Naive thymus-derived CD4-positive, alpha-beta T cell (primary cell): Measurements from ENCODE around the gene PADI2. TPM values are rescaled to one million over a fixed set of nuclear protein-coding genes. Genes with fewer than 3 reads are reported as not detected.

Experiments
- ATAC-seq: fragments of 150-1000 bp; cut with Tn5 transposase; 2 replicates; pipeline ENCODE4 v1.10.0; 2021; ENCODE audit warnings: mild to moderate bottlenecking, moderate library complexity
- CTCF ChIA-PET: fragments of 350-600 bp; sonication (Branson Sonifier 250); formaldehyde crosslinking; loops from one replicate; lab custom pipeline; 2021; ENCODE audit warnings: antibody characterized with exemption; lab: Charles Lee
- POLR2A ChIA-PET: fragments of 350-600 bp; sonication (Branson Sonifier 250); formaldehyde crosslinking; loops from one replicate; lab custom pipeline; 2021; ENCODE audit warnings: antibody characterized with exemption, inconsistent platforms; lab: Charles Lee
- DNase-seq, 9 donors: peaks; one replicate each; pipeline versions ENCODE4 v3.0.0 to v3.0.0-alpha.2; 2020 to 2022; ENCODE audit warnings: mixed read lengths in 1 of 9
- H3K27ac ChIP-seq: one replicate; pipeline ENCODE4 v1.7.0; 2013; ENCODE audit warnings: mild to moderate bottlenecking, low read depth, low read length, moderate library complexity
- H3K27me3 ChIP-seq, 2 donors: one replicate each; pipeline ENCODE4 v1.7.0; 2013; ENCODE audit warnings: low read length in 2 of 2, mild to moderate bottlenecking in 2 of 2, moderate library complexity in 2 of 2; ENCODE audit not compliant: control insufficient read depth in 2 of 2, insufficient read depth in 2 of 2
- H3K36me3 ChIP-seq, 3 experiments: 1 replicate in 2 of 3; 2 replicates in 1 of 3; pipeline ENCODE4 v1.7.0; 2013; ENCODE audit warnings: low read length in 3 of 3, mild to moderate bottlenecking in 3 of 3, moderate library complexity in 1 of 3; ENCODE audit not compliant: insufficient read depth in 3 of 3, control insufficient read depth in 2 of 3
- H3K4me1 ChIP-seq, 2 donors: one replicate each; pipeline ENCODE4 v1.7.0; 2013; ENCODE audit warnings: low read length in 2 of 2, mild to moderate bottlenecking in 2 of 2, moderate library complexity in 1 of 2; ENCODE audit not compliant: control insufficient read depth in 2 of 2, insufficient read depth in 2 of 2
- H3K4me3 ChIP-seq: 2 replicates; pipeline ENCODE4 v1.7.0; 2013; ENCODE audit warnings: mild to moderate bottlenecking, low read length
- H3K9me3 ChIP-seq, 3 experiments: 1 replicate in 2 of 3; 2 replicates in 1 of 3; pipeline ENCODE4 v1.7.0; 2013; ENCODE audit warnings: low read length in 3 of 3; ENCODE audit not compliant: control insufficient read depth in 2 of 3
- H3K27ac Mint-ChIP-seq, 9 donors: one replicate each; pipeline ENCODE4 v1.8.0; 2020 to 2022; ENCODE audit warnings: mixed read lengths in 9 of 9, mild to moderate bottlenecking in 8 of 9, moderate library complexity in 5 of 9, inconsistent platforms in 2 of 9
- H3K27me3 Mint-ChIP-seq, 5 donors: one replicate each; pipeline ENCODE4 v1.8.0; 2021 to 2022; ENCODE audit warnings: mixed read lengths in 5 of 5, mild to moderate bottlenecking in 1 of 5
- H3K36me3 Mint-ChIP-seq, 5 donors: one replicate each; pipeline ENCODE4 v1.8.0; 2020 to 2022; ENCODE audit warnings: mixed read lengths in 5 of 5, mild to moderate bottlenecking in 3 of 5, inconsistent platforms in 1 of 5
- H3K4me1 Mint-ChIP-seq, 7 donors: one replicate each; pipeline ENCODE4 v1.8.0; 2020 to 2022; ENCODE audit warnings: mixed read lengths in 7 of 7, mild to moderate bottlenecking in 3 of 7, inconsistent platforms in 1 of 7
- H3K4me3 Mint-ChIP-seq, 10 donors: one replicate each; pipeline ENCODE4 v1.8.0; 2020 to 2022; ENCODE audit warnings: mild to moderate bottlenecking in 10 of 10, mixed read lengths in 10 of 10, moderate library complexity in 6 of 10, inconsistent platforms in 2 of 10
- H3K9me3 Mint-ChIP-seq, 11 donors: one replicate each; pipeline ENCODE4 v1.8.0; 2020 to 2022; ENCODE audit warnings: mixed read lengths in 11 of 11, mild to moderate bottlenecking in 4 of 11, inconsistent platforms in 1 of 11, moderate library complexity in 1 of 11
- intact Hi-C, 2 donors: fragments of 100-400 bp; cut with micrococcal nuclease; formaldehyde crosslinking; loops; one replicate each; pipeline ENCODE4 v1.15.1; 2023
- polyA plus RNA-seq, 2 donors: library from polyadenylated mRNA; unstranded; fragments of 300-500 nt; fragmentation: Illumina TruSeq; gene quantifications; one replicate each; pipeline ENCODE4 v1.2.3, GENCODE V29; 2021
- total RNA-seq, 6 experiments: library from RNA in 5 of 6; stranded (reverse) in 5 of 6; gene quantifications; 1 replicate in 5 of 6; 2 replicates in 1 of 6; pipeline ENCODE4 v1.2.3 and lab custom pipeline; 2021 to 2026

PADI2 gene
- total and polyA plus RNA-seq, 7 experiments from 2014 or later: 0.08 to 11.2 (median 0.12) TPM; not detected in 2

- H3K9me3 Mint-ChIP-seq: peaks cover 0 to 4% (median 0%) of the 10 kb centered on the region in 11 donors
- H3K27ac Mint-ChIP-seq: no peak overlapping the region
- Histone ChIP-seq H3K27me3 (no peaks in the 10 kb centered on the region), H3K27ac (no peak overlapping the region), H3K9me3 (no peaks in the 10 kb centered on the region), H3K36me3 (no peaks in the 10 kb centered on the region), H3K4me3 (no peak overlapping the region), H3K4me1 (no peaks in the 10 kb centered on the region)
- DNase-seq (no peak), ATAC-seq (no peak)
- H3K36me3 Mint-ChIP-seq: no peaks in the 10 kb centered on the region
- no peak overlapping the region for H3K4me3 Mint-ChIP-seq
- POLR2A ChIA-PET: no interaction called here
- H3K27me3 Mint-ChIP-seq: peaks cover 0 to 8% (median 0%) of the 10 kb centered on the region in 5 donors
- intact Hi-C loops: no loop called here
- CTCF ChIA-PET: no interaction called here
- peaks cover 0 to 10% (median 0%) of the 10 kb centered on the region in 7 donors for H3K4me1 Mint-ChIP-seq
Observed at GRCh38 chr1:17163371-17163770, 44.1 kb upstream of the PADI2 start.

GRCh38 chr1:17162941-17163340 lies 43.7 kb upstream of the PADI2 start:
- ATAC-seq (no peak), DNase-seq (no peak)
- H3K4me3 Mint-ChIP-seq: no peak overlapping the region
- Histone ChIP-seq H3K4me3 (no peak overlapping the region), H3K9me3 (no peaks in the 10 kb centered on the region), H3K27me3 (no peaks in the 10 kb centered on the region), H3K4me1 (no peaks in the 10 kb centered on the region), H3K27ac (no peak overlapping the region), H3K36me3 (no peaks in the 10 kb centered on the region)
- POLR2A ChIA-PET: no interaction called here
- intact Hi-C loops: no loop called here
- peaks cover 0 to 8% (median 0%) of the 10 kb centered on the region in 5 donors for H3K27me3 Mint-ChIP-seq
- peaks cover 0 to 4% (median 0%) of the 10 kb centered on the region in 11 donors for H3K9me3 Mint-ChIP-seq
- no peaks in the 10 kb centered on the region for H3K36me3 Mint-ChIP-seq
- no peak overlapping the region for H3K27ac Mint-ChIP-seq
- H3K4me1 Mint-ChIP-seq: peaks cover 0 to 10% (median 0%) of the 10 kb centered on the region in 7 donors
- CTCF ChIA-PET: no interaction called here

GRCh38 chr1:17161926-17162800 lies 42.9 kb upstream of the PADI2 start:
- no peaks in the 10 kb centered on the region for H3K9me3 ChIP-seq
- H3K9me3 Mint-ChIP-seq: peaks cover 0 to 12% (median 2%) of the 10 kb centered on the region in 11 donors
- DNase-seq: no peak
- peaks cover 0 to 10% (median 0%) of the 10 kb centered on the region in 7 donors for H3K4me1 Mint-ChIP-seq
- no peak overlapping the region for H3K27ac ChIP-seq
- CTCF ChIA-PET: no interaction called here
- H3K4me1 ChIP-seq: no peaks in the 10 kb centered on the region
- no peaks in the 10 kb centered on the region for H3K36me3 ChIP-seq
- H3K27ac Mint-ChIP-seq: peak overlapping the region in 1 of 9 donors; percentile 14
- H3K27me3 Mint-ChIP-seq: peaks cover 0 to 8% (median 0%) of the 10 kb centered on the region in 5 donors
- intact Hi-C loops: no loop called here
- no peak overlapping the region for H3K4me3 ChIP-seq
- H3K4me3 Mint-ChIP-seq: no peak overlapping the region
- H3K27me3 ChIP-seq: no peaks in the 10 kb centered on the region
- POLR2A ChIA-PET: no interaction called here
- H3K36me3 Mint-ChIP-seq: no peaks in the 10 kb centered on the region
- no peak for ATAC-seq

- H3K4me1 ChIP-seq: no peaks in the 10 kb centered on the region
- peaks cover 0 to 4% (median 4%) of the 10 kb centered on the region in 5 donors for H3K36me3 Mint-ChIP-seq
- peaks cover 0 to 10% (median 0%) of the 10 kb centered on the region in 5 donors for H3K27me3 Mint-ChIP-seq
- no peak for ATAC-seq
- H3K9me3 ChIP-seq: no peaks in the 10 kb centered on the region
- intact Hi-C loops: no loop called here
- ChIA-PET CTCF (no interaction called here), POLR2A (no interaction called here)
- no peak overlapping the region for H3K27ac ChIP-seq
- DNase-seq: no peak
- no peak overlapping the region for H3K4me3 Mint-ChIP-seq
- no peaks in the 10 kb centered on the region for H3K36me3 ChIP-seq
- H3K9me3 Mint-ChIP-seq: peaks cover 0 to 19% (median 5%) of the 10 kb centered on the region in 11 donors
- H3K4me1 Mint-ChIP-seq: peaks cover 0 to 10% (median 0%) of the 10 kb centered on the region in 7 donors
- no peak overlapping the region for H3K4me3 ChIP-seq
- H3K27me3 ChIP-seq: no peaks in the 10 kb centered on the region
- H3K27ac Mint-ChIP-seq: no peak overlapping the region
Observed at GRCh38 chr1:17161137-17161740, 42.0 kb upstream of the PADI2 start.

- Mint-ChIP-seq H3K27ac (no peak overlapping the region), H3K36me3 (peaks cover 5 to 22% (median 15%) of the 10 kb centered on the region in 5 donors), H3K4me3 (no peak overlapping the region), H3K27me3 (peaks cover 0 to 25% (median 0%) of the 10 kb centered on the region in 5 donors), H3K9me3 (peaks cover 9 to 42% (median 24%) of the 10 kb centered on the region in 11 donors), H3K4me1 (peaks cover 0 to 10% (median 0%) of the 10 kb centered on the region in 7 donors)
- DNase-seq: no peak
- Histone ChIP-seq H3K4me1 (no peaks in the 10 kb centered on the region), H3K36me3 (no peaks in the 10 kb centered on the region), H3K27me3 (no peaks in the 10 kb centered on the region), H3K9me3 (peaks cover 0 to 19% (median 7%) of the 10 kb centered on the region in 3 experiments), H3K27ac (no peak overlapping the region), H3K4me3 (no peak overlapping the region)
- ATAC-seq: no peak
- POLR2A ChIA-PET: no interaction called here
- intact Hi-C loops: no loop called here
- CTCF ChIA-PET: no interaction called here
Observed at GRCh38 chr1:17158961-17159360, 39.7 kb upstream of the PADI2 start.

- DNase-seq (no peak), ATAC-seq (no peak)
- POLR2A ChIA-PET: no interaction called here
- Histone ChIP-seq H3K9me3 (peaks cover 0 to 38% (median 7%) of the 10 kb centered on the region in 3 experiments), H3K36me3 (no peaks in the 10 kb centered on the region), H3K4me3 (no peak overlapping the region), H3K27ac (no peak overlapping the region), H3K4me1 (no peaks in the 10 kb centered on the region), H3K27me3 (no peaks in the 10 kb centered on the region)
- Mint-ChIP-seq H3K27me3 (peaks cover 5 to 38% (median 14%) of the 10 kb centered on the region in 5 donors), H3K9me3 (peaks cover 22 to 68% (median 40%) of the 10 kb centered on the region in 11 donors), H3K4me3 (no peak overlapping the region), H3K27ac (no peak overlapping the region), H3K36me3 (peaks cover 8 to 40% (median 24%) of the 10 kb centered on the region in 5 donors), H3K4me1 (peaks cover 0 to 5% (median 0%) of the 10 kb centered on the region in 7 donors)
- CTCF ChIA-PET: no interaction called here
- intact Hi-C loops: no loop called here
Observed at GRCh38 chr1:17156108-17156507, 36.9 kb upstream of the PADI2 start.
